Measurements from ENCODE around the gene KIF26B. TPM values are rescaled to one million over a fixed set of nuclear protein-coding genes. Genes with fewer than 3 reads are reported as not detected.
"Not testable (repeated sequence)": the region's sequence is repeated elsewhere in the genome, so short reads cannot be mapped to it uniquely, and the experiment has no call there.

KIF26B gene
- polyA plus RNA-seq, 4 donors, result 31.8 to 38.0 (median 33.9) TPM

- DNase-seq (ENCODE audit: low read depth in 4 of 4, low spot score in 3 of 4), result no peak
Observed at GRCh38 chr1:245341743-245342142, 187.0 kb downstream of the KIF26B start.

- no peak for DNase-seq (ENCODE audit: low read depth in 4 of 4, low spot score in 3 of 4)
Observed at GRCh38 chr1:245345191-245345884, 190.6 kb downstream of the KIF26B start.

GRCh38 chr1:245348626-245349025 lies 193.8 kb downstream of the KIF26B start:
- DNase-seq (ENCODE audit: low read depth in 4 of 4, low spot score in 3 of 4), result no peak

GRCh38 chr1:245353411-245353810 lies 198.6 kb downstream of the KIF26B start:
- DNase-seq (ENCODE audit: low read depth in 4 of 4, low spot score in 3 of 4), result no peak

- no peak for DNase-seq (ENCODE audit: low read depth in 4 of 4, low spot score in 3 of 4)
Observed at GRCh38 chr1:245353915-245354775, 199.4 kb downstream of the KIF26B start.

GRCh38 chr1:245355851-245356630 lies 201.3 kb downstream of the KIF26B start:
- not testable (repeated sequence) for DNase-seq (ENCODE audit: low read depth in 4 of 4, low spot score in 3 of 4)

GRCh38 chr1:245356891-245357585 lies 202.3 kb downstream of the KIF26B start:
- no peak for DNase-seq (ENCODE audit: low read depth in 4 of 4, low spot score in 3 of 4)

GRCh38 chr1:245359101-245359680 lies 204.4 kb downstream of the KIF26B start:
- DNase-seq (ENCODE audit: low read depth in 4 of 4, low spot score in 3 of 4), result not testable (repeated sequence)

GRCh38 chr1:245361065-245361464 lies 206.3 kb downstream of the KIF26B start:
- no peak for DNase-seq (ENCODE audit: low read depth in 4 of 4, low spot score in 3 of 4)

- no peak for DNase-seq (ENCODE audit: low read depth in 4 of 4, low spot score in 3 of 4)
Observed at GRCh38 chr1:245361951-245362350, 207.2 kb downstream of the KIF26B start.

- DNase-seq (ENCODE audit: low read depth in 4 of 4, low spot score in 3 of 4), result no peak
Observed at GRCh38 chr1:245363461-245364200, 208.8 kb downstream of the KIF26B start.

GRCh38 chr1:245365095-245366020 lies 210.6 kb downstream of the KIF26B start:
- peak; percentile 56 to 83 (median 68) for DNase-seq (ENCODE audit: low read depth in 4 of 4, low spot score in 3 of 4)

GRCh38 chr1:245366886-245367285 lies 212.1 kb downstream of the KIF26B start:
- no peak for DNase-seq (ENCODE audit: low read depth in 4 of 4, low spot score in 3 of 4)

GRCh38 chr1:245370175-245370825 lies 215.5 kb downstream of the KIF26B start:
- DNase-seq (ENCODE audit: low read depth in 4 of 4, low spot score in 3 of 4), result no peak

GRCh38 chr1:245370905-245371581 lies 216.3 kb downstream of the KIF26B start:
- peak; percentile 45 to 76 (median 57) for DNase-seq (ENCODE audit: low read depth in 4 of 4, low spot score in 3 of 4)

GRCh38 chr1:245373131-245373530 lies 218.3 kb downstream of the KIF26B start:
- DNase-seq (ENCODE audit: low read depth in 4 of 4, low spot score in 3 of 4), result no peak

GRCh38 chr1:245375789-245376460 lies 221.1 kb downstream of the KIF26B start:
- no peak for DNase-seq (ENCODE audit: low read depth in 4 of 4, low spot score in 3 of 4)
